ENCODE measurements around the gene DDR1.
"Not testable (repeated sequence)": the region's sequence is repeated elsewhere in the genome, so short reads cannot be mapped to it uniquely, and the experiment has no call there.

DDR1 gene

GRCh38 chr6:30854285-30855040 is 29.9 kb upstream of the DDR1 start:
- DNase-seq = no peak

- DNase-seq = no peak
Observed at GRCh38 chr6:30855429-30856075, 28.8 kb upstream of the DDR1 start.

GRCh38 chr6:30857112-30857511 is 27.2 kb upstream of the DDR1 start:
- no peak for DNase-seq

- no peak for DNase-seq
Observed at GRCh38 chr6:30857549-30857948, 26.8 kb upstream of the DDR1 start.

- DNase-seq = not testable (repeated sequence)
Observed at GRCh38 chr6:30859726-30860125, 24.6 kb upstream of the DDR1 start.

- no peak for DNase-seq
Observed at GRCh38 chr6:30861257-30862048, 22.9 kb upstream of the DDR1 start.

- no peak for DNase-seq
Observed at GRCh38 chr6:30862156-30862875, 22.0 kb upstream of the DDR1 start.

- DNase-seq = no peak
Observed at GRCh38 chr6:30864325-30864724, 20.0 kb upstream of the DDR1 start.

- not testable (repeated sequence) for DNase-seq
Observed at GRCh38 chr6:30869241-30869749, 15.0 kb upstream of the DDR1 start.

- DNase-seq = no peak
Observed at GRCh38 chr6:30870546-30870945, 13.8 kb upstream of the DDR1 start.

- DNase-seq = no peak
Observed at GRCh38 chr6:30871592-30872183, 12.6 kb upstream of the DDR1 start.

GRCh38 chr6:30873137-30873640 is 11.1 kb upstream of the DDR1 start:
- no peak for DNase-seq

- DNase-seq = not testable (repeated sequence)
Observed at GRCh38 chr6:30873795-30874194, 10.5 kb upstream of the DDR1 start.

GRCh38 chr6:30875244-30876038 is 8.9 kb upstream of the DDR1 start:
- no peak for DNase-seq

GRCh38 chr6:30876039-30876730 is 8.1 kb upstream of the DDR1 start:
- DNase-seq = no peak

GRCh38 chr6:30877419-30878262 is 6.7 kb upstream of the DDR1 start:
- peak; percentile 20 for DNase-seq

- DNase-seq = no peak
Observed at GRCh38 chr6:30879684-30880427, 4.5 kb upstream of the DDR1 start.

- no peak for DNase-seq
Observed at GRCh38 chr6:30880698-30881252, 3.5 kb upstream of the DDR1 start.

All from GF-D8 (cell line).